Naive thymus-derived CD8-positive, alpha-beta T cell (primary cell): ENCODE results near the gene MMEL1. TPM values are rescaled to one million over a fixed set of nuclear protein-coding genes. Genes with fewer than 3 reads are reported as not detected.

ENCODE experiments used
- ATAC-seq, 2 donors: fragments of 150-1000 bp; cut with Tn5 transposase in 1 of 2; sonication (Bioruptor Pico), chemical (Tn5 transposase) in 1 of 2; 1 replicate in 1 of 2; 2 replicates in 1 of 2; pipeline ENCODE4 v1.10.0; 2021; ENCODE audit warnings: mild to moderate bottlenecking in 2 of 2, moderate library complexity in 2 of 2
- POLR2A ChIA-PET: fragments of 350-600 bp; sonication (Branson Sonifier 250); formaldehyde crosslinking; loops from one replicate; lab custom pipeline; 2021; ENCODE audit warnings: antibody characterized with exemption; lab: Charles Lee
- DNase-seq, 10 donors: peaks; one replicate each; pipeline versions ENCODE4 v3.0.0 to v3.0.0-alpha.2; 2020 to 2022
- H3K27ac Mint-ChIP-seq, 10 donors: one replicate each; pipeline ENCODE4 v1.8.0; 2020 to 2022; ENCODE audit warnings: mild to moderate bottlenecking in 10 of 10, mixed read lengths in 10 of 10, moderate library complexity in 4 of 10, inconsistent platforms in 1 of 10
- H3K27me3 Mint-ChIP-seq, 5 donors: one replicate each; pipeline ENCODE4 v1.8.0; 2021 to 2022; ENCODE audit warnings: mixed read lengths in 5 of 5
- H3K36me3 Mint-ChIP-seq, 3 donors: one replicate each; pipeline ENCODE4 v1.8.0; 2020 to 2022; ENCODE audit warnings: mixed read lengths in 3 of 3, mild to moderate bottlenecking in 2 of 3, inconsistent platforms in 1 of 3
- H3K4me1 Mint-ChIP-seq, 4 donors: one replicate each; pipeline ENCODE4 v1.8.0; 2021 to 2022; ENCODE audit warnings: mixed read lengths in 4 of 4
- H3K4me3 Mint-ChIP-seq, 10 donors: one replicate each; pipeline ENCODE4 v1.8.0; 2020 to 2022; ENCODE audit warnings: mild to moderate bottlenecking in 10 of 10, mixed read lengths in 10 of 10, moderate library complexity in 6 of 10, inconsistent platforms in 1 of 10
- H3K9me3 Mint-ChIP-seq, 9 donors: one replicate each; pipeline ENCODE4 v1.8.0; 2020 to 2022; ENCODE audit warnings: mixed read lengths in 9 of 9, mild to moderate bottlenecking in 3 of 9, inconsistent platforms in 1 of 9, moderate library complexity in 1 of 9
- polyA plus RNA-seq, 3 donors: library from polyadenylated mRNA; unstranded; fragments of 300-500 nt; fragmentation: Illumina TruSeq; gene quantifications; one replicate each; pipeline ENCODE4 v1.2.3, GENCODE V29; 2021
- total RNA-seq, 8 experiments: library from RNA in 2 of 8; stranded (reverse) in 2 of 8; gene quantifications; one replicate each; pipeline ENCODE4 v1.2.3 and lab custom pipeline; 2021 to 2026

Gene MMEL1
- total and polyA plus RNA-seq, 5 experiments from 2014 or later, result 2.5 to 18.9 (median 6.0) TPM

GRCh38 chr1:2641381-2642130, 8.7 kb upstream of the MMEL1 start:
- Mint-ChIP-seq H3K27ac (peak overlapping the region in 2 of 10 donors; percentile 93 to 96), H3K4me3 (peak overlapping the region in 9 of 10 donors; percentile 28 to 94 (median 90)), H3K4me1 (peaks cover 8 to 43% (median 26%) of the 10 kb centered on the region in 4 donors), H3K9me3 (peaks cover 0 to 9% (median 0%) of the 10 kb centered on the region in 9 donors), H3K27me3 (no peaks in the 10 kb centered on the region), H3K36me3 (no peaks in the 10 kb centered on the region)
- ATAC-seq, result no peak
- POLR2A ChIA-PET, result interaction anchor here (0.9 to 4.9 kb wide), 3 partner anchors 57 to 93 kb away, joined by 3 to 50 read pairs (median 24); partner anchors contain the start of genes PRXL2B and TNFRSF14
- DNase-seq, result no peak

GRCh38 chr1:2640626-2641025, 7.8 kb upstream of the MMEL1 start:
- Mint-ChIP-seq H3K36me3 (no peaks in the 10 kb centered on the region), H3K4me1 (peaks cover 9 to 46% (median 26%) of the 10 kb centered on the region in 4 donors), H3K4me3 (peak overlapping the region in 2 of 10 donors; percentile 7 to 50), H3K27me3 (no peaks in the 10 kb centered on the region), H3K9me3 (peaks cover 0 to 3% (median 0%) of the 10 kb centered on the region in 9 donors), H3K27ac (peak overlapping the region in 2 of 10 donors; percentile 22 to 59)
- POLR2A ChIA-PET, result interaction anchor here (1.2 to 4.9 kb wide), 4 partner anchors 56 to 92 kb away, joined by 3 to 50 read pairs (median 14); partner anchors contain the start of genes PRXL2B and TNFRSF14
- DNase-seq (no peak), ATAC-seq (no peak)

DNA sequence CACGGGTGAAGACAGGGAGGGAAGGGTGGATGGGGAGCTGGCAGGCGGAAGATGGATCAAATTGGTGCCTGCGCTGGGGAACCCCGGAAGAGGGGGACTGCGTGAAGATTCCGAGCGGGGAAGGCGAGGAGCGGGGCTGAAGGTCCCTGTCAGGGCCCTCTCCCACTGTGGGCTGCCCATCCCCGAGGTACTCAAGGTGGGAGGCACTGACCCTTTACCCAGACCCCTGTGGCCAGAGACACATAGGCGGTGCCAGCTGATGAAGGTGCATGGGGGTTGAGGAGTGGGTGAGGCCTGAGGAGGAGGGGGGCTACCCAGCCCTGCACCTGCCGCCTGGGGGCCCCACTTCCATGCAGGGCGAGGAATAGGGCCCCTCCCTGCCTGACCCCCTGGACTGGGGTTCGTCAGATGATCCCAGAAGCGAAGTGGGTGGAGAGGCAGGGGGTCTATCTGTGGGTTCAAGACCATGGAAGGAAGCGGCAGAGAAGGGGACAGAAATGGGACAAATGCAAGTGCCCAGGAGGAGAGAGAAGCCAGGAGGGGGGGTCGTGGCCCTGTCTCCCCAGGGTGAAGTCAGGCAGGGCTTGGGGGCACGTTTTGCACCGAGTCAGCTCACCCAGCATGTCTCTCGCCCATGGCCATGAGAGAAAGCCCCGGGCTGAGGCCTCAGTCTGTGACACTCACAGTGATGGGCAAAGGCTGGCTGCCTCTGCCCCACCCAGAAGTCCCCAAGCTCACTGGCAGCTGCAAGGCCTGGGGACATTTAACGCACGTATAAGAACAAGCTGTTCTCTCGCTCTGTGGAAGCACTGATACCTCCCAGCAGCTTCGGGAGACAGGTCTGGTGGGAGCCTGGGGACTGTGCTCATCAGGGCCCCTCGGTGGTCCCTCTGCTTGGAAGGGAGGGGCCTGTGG, 7.0 kb upstream of the MMEL1 start:
- Mint-ChIP-seq H3K36me3 (no peaks in the 10 kb centered on the region), H3K4me1 (peaks cover 9 to 46% (median 26%) of the 10 kb centered on the region in 4 donors), H3K4me3 (peak overlapping the region in 4 of 10 donors; percentile 7 to 56 (median 42)), H3K27me3 (no peaks in the 10 kb centered on the region), H3K9me3 (peaks cover 0 to 3% (median 0%) of the 10 kb centered on the region in 9 donors), H3K27ac (peak overlapping the region in 5 of 10 donors; percentile 22 to 87 (median 40))
- DNase-seq (no peak), ATAC-seq (no peak)
- POLR2A ChIA-PET, result interaction anchor here (1.2 to 4.9 kb wide), 5 partner anchors 55 to 91 kb away, joined by 3 to 50 read pairs (median 9); partner anchors contain the start of genes PRXL2B and TNFRSF14

DNA sequence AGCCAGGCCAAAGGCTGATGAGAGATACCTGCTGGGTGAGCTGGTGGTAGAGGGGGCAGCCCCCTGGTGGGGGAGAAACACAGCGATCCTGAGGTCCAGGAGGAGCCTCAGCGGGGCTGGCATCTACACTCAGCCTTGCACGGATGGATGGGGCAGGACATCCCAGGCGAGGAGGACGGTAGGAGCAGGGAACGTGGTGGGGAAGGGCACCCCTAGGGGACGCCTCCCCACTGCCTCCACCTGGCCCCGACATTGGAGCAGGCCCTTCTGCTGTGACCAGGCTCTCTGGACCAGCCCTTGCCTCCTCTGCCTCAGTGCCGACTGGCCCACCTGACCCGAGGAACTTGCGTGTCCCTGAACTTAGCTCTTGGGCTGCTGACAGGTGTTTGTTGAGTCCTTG, 6.4 kb upstream of the MMEL1 start:
- Mint-ChIP-seq H3K27me3 (no peaks in the 10 kb centered on the region), H3K4me1 (peaks cover 9 to 46% (median 26%) of the 10 kb centered on the region in 4 donors), H3K4me3 (peak overlapping the region in 2 of 10 donors; percentile 6 to 53), H3K27ac (peak overlapping the region in 6 of 10 donors; percentile 53 to 89 (median 70)), H3K36me3 (no peaks in the 10 kb centered on the region), H3K9me3 (peaks cover 0 to 3% (median 0%) of the 10 kb centered on the region in 9 donors)
- ATAC-seq (no peak), DNase-seq (no peak)
- POLR2A ChIA-PET, result interaction anchor here (1.2 to 1.8 kb wide), 2 partner anchors 61 to 83 kb away, joined by 3 to 9 read pairs; partner anchors contain the start of gene TNFRSF14

- peaks cover 9 to 43% (median 23%) of the 10 kb centered on the region in 4 donors for H3K4me1 Mint-ChIP-seq
- no peak for DNase-seq
- no peak overlapping the region for H3K4me3 Mint-ChIP-seq
- H3K27me3 Mint-ChIP-seq, result no peaks in the 10 kb centered on the region
- POLR2A ChIA-PET, result interaction anchor here (0.5 to 1.8 kb wide), 3 partner anchors 61 to 729 kb away, joined by 3 to 9 read pairs (median 3); partner anchors contain the start of gene TNFRSF14
- H3K36me3 Mint-ChIP-seq, result no peaks in the 10 kb centered on the region
- H3K9me3 Mint-ChIP-seq, result peaks cover 0 to 3% (median 0%) of the 10 kb centered on the region in 9 donors
- no peak for ATAC-seq
- peak overlapping the region in 8 of 10 donors; percentile 31 to 89 (median 70) for H3K27ac Mint-ChIP-seq
Measured at GRCh38 chr1:2638466-2639115, 5.8 kb upstream of the MMEL1 start.

- H3K36me3 Mint-ChIP-seq, result no peaks in the 10 kb centered on the region
- H3K9me3 Mint-ChIP-seq, result peaks cover 0 to 3% (median 0%) of the 10 kb centered on the region in 9 donors
- peak overlapping the region in 6 of 10 donors; percentile 21 to 66 (median 46) for H3K27ac Mint-ChIP-seq
- ATAC-seq, result no peak
- peak overlapping the region in 1 of 10 donors; percentile 41 for H3K4me3 Mint-ChIP-seq
- DNase-seq, result no peak
- no peaks in the 10 kb centered on the region for H3K27me3 Mint-ChIP-seq
- POLR2A ChIA-PET, result interaction anchor here (0.7 to 1.4 kb wide), 4 partner anchors 50 to 81 kb away, joined by 3 read pairs; partner anchors contain the start of gene TNFRSF14
- H3K4me1 Mint-ChIP-seq, result peaks cover 7 to 39% (median 21%) of the 10 kb centered on the region in 4 donors
Measured at GRCh38 chr1:2637442-2638145, 4.8 kb upstream of the MMEL1 start.

GRCh38 chr1:2636733-2637132, 3.9 kb upstream of the MMEL1 start:
- H3K4me3 Mint-ChIP-seq, result no peak overlapping the region
- POLR2A ChIA-PET, result interaction anchor here (1.1 to 1.4 kb wide), 2 partner anchors 50 to 81 kb away, joined by 3 read pairs; partner anchors contain the start of genes PRXL2B and TNFRSF14
- peaks cover 1 to 35% (median 19%) of the 10 kb centered on the region in 4 donors for H3K4me1 Mint-ChIP-seq
- peak overlapping the region in 2 of 10 donors; percentile 50 to 51 for H3K27ac Mint-ChIP-seq
- H3K27me3 Mint-ChIP-seq, result peaks cover 0 to 8% (median 3%) of the 10 kb centered on the region in 5 donors
- H3K9me3 Mint-ChIP-seq, result peaks cover 0 to 3% (median 0%) of the 10 kb centered on the region in 9 donors
- DNase-seq (no peak), ATAC-seq (no peak)
- no peaks in the 10 kb centered on the region for H3K36me3 Mint-ChIP-seq

DNA sequence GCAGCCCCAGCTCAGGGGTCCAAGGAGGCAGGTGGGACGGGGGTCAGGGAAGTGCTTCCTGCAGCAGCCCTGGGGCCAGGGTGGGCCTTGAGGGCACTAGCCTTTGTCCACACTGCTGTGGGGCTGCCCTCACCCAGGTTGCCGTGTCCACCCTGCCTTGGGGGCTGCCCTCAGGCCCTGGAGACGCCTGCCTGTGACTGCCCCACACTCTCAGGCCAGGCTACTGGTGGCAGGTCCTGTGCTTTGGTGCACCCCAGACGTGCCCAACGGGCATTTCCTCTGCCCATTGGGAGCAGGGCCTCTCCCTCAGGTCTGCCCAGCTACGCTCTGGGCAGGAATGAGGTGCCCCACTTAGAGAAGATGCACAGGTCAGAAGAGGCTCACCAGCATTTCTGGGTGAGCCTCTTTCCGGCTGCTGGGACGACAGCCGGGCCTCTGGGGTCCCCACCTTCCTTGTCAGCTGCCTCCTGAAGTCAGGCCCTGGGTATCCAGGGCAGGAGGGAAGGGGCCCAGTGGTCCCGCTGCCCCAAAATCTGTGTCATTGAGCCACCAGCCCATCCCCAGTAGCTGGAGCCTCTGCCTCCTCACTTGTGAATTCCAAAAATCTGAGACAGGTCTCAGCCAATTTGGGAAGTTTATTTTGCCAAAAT, 2.7 kb upstream of the MMEL1 start:
- POLR2A ChIA-PET, result interaction anchor here (0.6 kb wide), 1 partner anchor 100 kb away, joined by 3 read pairs; no protein-coding TSS in a partner anchor
- no peaks in the 10 kb centered on the region for H3K36me3 Mint-ChIP-seq
- no peak overlapping the region for H3K4me3 Mint-ChIP-seq
- no peak overlapping the region for H3K27ac Mint-ChIP-seq
- peaks cover 7 to 38% (median 24%) of the 10 kb centered on the region in 4 donors for H3K4me1 Mint-ChIP-seq
- ATAC-seq (no peak), DNase-seq (no peak)
- H3K9me3 Mint-ChIP-seq, result peaks cover 0 to 3% (median 0%) of the 10 kb centered on the region in 9 donors
- peaks cover 4 to 12% (median 7%) of the 10 kb centered on the region in 5 donors for H3K27me3 Mint-ChIP-seq

- peaks cover 0 to 3% (median 0%) of the 10 kb centered on the region in 9 donors for H3K9me3 Mint-ChIP-seq
- H3K27me3 Mint-ChIP-seq, result peaks cover 9 to 18% (median 12%) of the 10 kb centered on the region in 5 donors
- POLR2A ChIA-PET, result interaction anchor here (0.6 kb wide), 1 partner anchor 115 kb away, joined by 3 read pairs; no protein-coding TSS in a partner anchor
- H3K4me3 Mint-ChIP-seq, result no peak overlapping the region
- peaks cover 9 to 39% (median 18%) of the 10 kb centered on the region in 4 donors for H3K4me1 Mint-ChIP-seq
- H3K27ac Mint-ChIP-seq, result peak overlapping the region in 1 of 10 donors; percentile 11
- ATAC-seq (no peak), DNase-seq (no peak)
- no peaks in the 10 kb centered on the region for H3K36me3 Mint-ChIP-seq
Measured at GRCh38 chr1:2633936-2634491, 1.2 kb upstream of the MMEL1 start.

GRCh38 chr1:2633366-2633935, 635 bp upstream of the MMEL1 start:
- DNase-seq, result no peak
- Mint-ChIP-seq H3K27me3 (peaks cover 9 to 19% (median 12%) of the 10 kb centered on the region in 5 donors), H3K36me3 (no peaks in the 10 kb centered on the region), H3K27ac (no peak overlapping the region), H3K4me3 (no peak overlapping the region), H3K4me1 (peaks cover 9 to 35% (median 15%) of the 10 kb centered on the region in 4 donors), H3K9me3 (peaks cover 0 to 3% (median 0%) of the 10 kb centered on the region in 9 donors)
- POLR2A ChIA-PET, result interaction anchor here (0.6 kb wide), 2 partner anchors 46 to 114 kb away, joined by 3 read pairs; no protein-coding TSS in a partner anchor
- ATAC-seq, result no peak
